A549 (cell line): ENCODE measurements around the gene SLC1A6.

Source experiments
- EP300 ChIP-seq, 2 experiments: fragments of >200 bp; sonication (Bioruptor Twin); formaldehyde crosslinking; IDR thresholded peaks; 2 replicates in 1 of 2; 3 replicates in 1 of 2; pipeline ENCODE4 v1.6.1; 2016 to 2017
- FOSL2 ChIP-seq, 2 experiments: fragments of 450-650 bp in 1 of 2; fragments of >200 bp in 1 of 2; sonication (Bioruptor Twin) in 1 of 2; formaldehyde crosslinking; IDR thresholded peaks; 2 replicates each; pipeline versions ENCODE4 v1.5.0 to v1.6.1; 2016 to 2020; ENCODE audit warnings: mild to moderate bottlenecking in 1 of 2, moderate library complexity in 1 of 2
- HOXB5 ChIP-seq: fragments of 250-450 bp; sonication (Bioruptor Pico); IDR thresholded peaks from 2 replicates; pipeline ENCODE4 v1.5.0; 2020; ENCODE audit warnings: mild to moderate bottlenecking, moderate library complexity
- MAZ ChIP-seq: fragments of 150-350 bp; IDR thresholded peaks from 2 replicates; pipeline ENCODE4 v1.6.1; 2014; ENCODE audit warnings: antibody characterized with exemption, low read depth, low read length, borderline replicate concordance
- POLR2A ChIP-seq: IDR thresholded peaks from 2 replicates; pipeline ENCODE4 v1.6.1; 2012; ENCODE audit warnings: mild to moderate bottlenecking, low read length
- TF ChIP-seq, protein P1 (sequence below): fragments of 250-450 bp; sonication (Bioruptor Pico); IDR thresholded peaks from 2 replicates; pipeline ENCODE4 v1.5.0; 2021; ENCODE audit warnings: mild to moderate bottlenecking, moderate library complexity, borderline replicate concordance
- TF ChIP-seq, protein P2 (sequence below): fragments of >200 bp; sonication (Bioruptor Twin); formaldehyde crosslinking; IDR thresholded peaks from 3 replicates; pipeline ENCODE4 v1.5.1; 2016
- TF ChIP-seq, protein P3 (sequence below): fragments of 200-600 bp; sonication (generic); IDR thresholded peaks from 2 replicates; pipeline ENCODE4 v1.6.1; 2016; ENCODE audit warnings: antibody characterized with exemption, mild to moderate bottlenecking, moderate library complexity
- TF ChIP-seq, protein P4 (sequence below): fragments of 450-650 bp; IDR thresholded peaks from 2 replicates; pipeline ENCODE4 v1.6.1; 2014; ENCODE audit warnings: antibody characterized with exemption

DNA sequence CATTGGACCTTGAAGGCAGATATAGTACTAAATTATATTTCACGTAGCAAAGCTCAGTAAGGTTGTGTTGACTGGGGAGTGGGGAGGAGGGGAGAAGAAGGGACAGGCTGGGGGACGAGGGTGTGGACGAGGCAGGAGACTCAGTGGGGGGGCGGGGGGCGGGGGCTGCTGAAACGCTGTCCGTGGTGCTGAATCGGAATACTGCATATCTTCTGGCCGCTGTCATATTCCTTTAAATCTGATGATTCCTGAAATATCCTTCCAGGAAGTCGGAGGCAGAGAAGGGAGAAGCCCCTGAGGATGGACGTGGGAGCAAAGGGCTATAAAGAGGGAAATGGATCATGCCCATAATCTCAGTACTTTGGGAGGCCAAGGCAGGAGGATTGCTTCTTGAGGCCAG is 34.9 kb upstream of the SLC1A6 start:
- TF ChIP-seq, protein P1, sequence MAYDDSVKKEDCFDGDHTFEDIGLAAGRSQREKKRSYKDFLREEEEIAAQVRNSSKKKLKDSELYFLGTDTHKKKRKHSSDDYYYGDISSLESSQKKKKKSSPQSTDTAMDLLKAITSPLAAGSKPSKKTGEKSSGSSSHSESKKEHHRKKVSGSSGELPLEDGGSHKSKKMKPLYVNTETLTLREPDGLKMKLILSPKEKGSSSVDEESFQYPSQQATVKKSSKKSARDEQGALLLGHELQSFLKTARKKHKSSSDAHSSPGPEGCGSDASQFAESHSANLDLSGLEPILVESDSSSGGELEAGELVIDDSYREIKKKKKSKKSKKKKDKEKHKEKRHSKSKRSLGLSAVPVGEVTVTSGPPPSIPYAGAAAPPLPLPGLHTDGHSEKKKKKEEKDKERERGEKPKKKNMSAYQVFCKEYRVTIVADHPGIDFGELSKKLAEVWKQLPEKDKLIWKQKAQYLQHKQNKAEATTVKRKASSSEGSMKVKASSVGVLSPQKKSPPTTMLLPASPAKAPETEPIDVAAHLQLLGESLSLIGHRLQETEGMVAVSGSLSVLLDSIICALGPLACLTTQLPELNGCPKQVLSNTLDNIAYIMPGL (CRISPR knock-in tag), result no peak
- TF ChIP-seq FOSL2 (IDR thresholded peaks at IDR 0.05), result no peak
- TF ChIP-seq FOSL2 (CRISPR knock-in tag; IDR thresholded peaks at IDR 0.05), result no peak
- TF ChIP-seq, protein P2, sequence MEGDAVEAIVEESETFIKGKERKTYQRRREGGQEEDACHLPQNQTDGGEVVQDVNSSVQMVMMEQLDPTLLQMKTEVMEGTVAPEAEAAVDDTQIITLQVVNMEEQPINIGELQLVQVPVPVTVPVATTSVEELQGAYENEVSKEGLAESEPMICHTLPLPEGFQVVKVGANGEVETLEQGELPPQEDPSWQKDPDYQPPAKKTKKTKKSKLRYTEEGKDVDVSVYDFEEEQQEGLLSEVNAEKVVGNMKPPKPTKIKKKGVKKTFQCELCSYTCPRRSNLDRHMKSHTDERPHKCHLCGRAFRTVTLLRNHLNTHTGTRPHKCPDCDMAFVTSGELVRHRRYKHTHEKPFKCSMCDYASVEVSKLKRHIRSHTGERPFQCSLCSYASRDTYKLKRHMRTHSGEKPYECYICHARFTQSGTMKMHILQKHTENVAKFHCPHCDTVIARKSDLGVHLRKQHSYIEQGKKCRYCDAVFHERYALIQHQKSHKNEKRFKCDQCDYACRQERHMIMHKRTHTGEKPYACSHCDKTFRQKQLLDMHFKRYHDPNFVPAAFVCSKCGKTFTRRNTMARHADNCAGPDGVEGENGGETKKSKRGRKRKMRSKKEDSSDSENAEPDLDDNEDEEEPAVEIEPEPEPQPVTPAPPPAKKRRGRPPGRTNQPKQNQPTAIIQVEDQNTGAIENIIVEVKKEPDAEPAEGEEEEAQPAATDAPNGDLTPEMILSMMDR, result no peak
- no peak for TF ChIP-seq HOXB5 (CRISPR knock-in tag)
- TF ChIP-seq, protein P3, sequence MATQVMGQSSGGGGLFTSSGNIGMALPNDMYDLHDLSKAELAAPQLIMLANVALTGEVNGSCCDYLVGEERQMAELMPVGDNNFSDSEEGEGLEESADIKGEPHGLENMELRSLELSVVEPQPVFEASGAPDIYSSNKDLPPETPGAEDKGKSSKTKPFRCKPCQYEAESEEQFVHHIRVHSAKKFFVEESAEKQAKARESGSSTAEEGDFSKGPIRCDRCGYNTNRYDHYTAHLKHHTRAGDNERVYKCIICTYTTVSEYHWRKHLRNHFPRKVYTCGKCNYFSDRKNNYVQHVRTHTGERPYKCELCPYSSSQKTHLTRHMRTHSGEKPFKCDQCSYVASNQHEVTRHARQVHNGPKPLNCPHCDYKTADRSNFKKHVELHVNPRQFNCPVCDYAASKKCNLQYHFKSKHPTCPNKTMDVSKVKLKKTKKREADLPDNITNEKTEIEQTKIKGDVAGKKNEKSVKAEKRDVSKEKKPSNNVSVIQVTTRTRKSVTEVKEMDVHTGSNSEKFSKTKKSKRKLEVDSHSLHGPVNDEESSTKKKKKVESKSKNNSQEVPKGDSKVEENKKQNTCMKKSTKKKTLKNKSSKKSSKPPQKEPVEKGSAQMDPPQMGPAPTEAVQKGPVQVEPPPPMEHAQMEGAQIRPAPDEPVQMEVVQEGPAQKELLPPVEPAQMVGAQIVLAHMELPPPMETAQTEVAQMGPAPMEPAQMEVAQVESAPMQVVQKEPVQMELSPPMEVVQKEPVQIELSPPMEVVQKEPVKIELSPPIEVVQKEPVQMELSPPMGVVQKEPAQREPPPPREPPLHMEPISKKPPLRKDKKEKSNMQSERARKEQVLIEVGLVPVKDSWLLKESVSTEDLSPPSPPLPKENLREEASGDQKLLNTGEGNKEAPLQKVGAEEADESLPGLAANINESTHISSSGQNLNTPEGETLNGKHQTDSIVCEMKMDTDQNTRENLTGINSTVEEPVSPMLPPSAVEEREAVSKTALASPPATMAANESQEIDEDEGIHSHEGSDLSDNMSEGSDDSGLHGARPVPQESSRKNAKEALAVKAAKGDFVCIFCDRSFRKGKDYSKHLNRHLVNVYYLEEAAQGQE, result peak; percentile 72; the same call in 1 of the 2 replicates
- no peak for TF ChIP-seq EP300 (IDR thresholded peaks at IDR 0.05)
- TF ChIP-seq MAZ, result no peak
- no peak for TF ChIP-seq POLR2A
- TF ChIP-seq, protein P4, sequence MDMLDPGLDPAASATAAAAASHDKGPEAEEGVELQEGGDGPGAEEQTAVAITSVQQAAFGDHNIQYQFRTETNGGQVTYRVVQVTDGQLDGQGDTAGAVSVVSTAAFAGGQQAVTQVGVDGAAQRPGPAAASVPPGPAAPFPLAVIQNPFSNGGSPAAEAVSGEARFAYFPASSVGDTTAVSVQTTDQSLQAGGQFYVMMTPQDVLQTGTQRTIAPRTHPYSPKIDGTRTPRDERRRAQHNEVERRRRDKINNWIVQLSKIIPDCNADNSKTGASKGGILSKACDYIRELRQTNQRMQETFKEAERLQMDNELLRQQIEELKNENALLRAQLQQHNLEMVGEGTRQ, result no peak
